Retinal pigment epithelial cell (primary cell): ENCODE data around the gene TMED8.
A peak's percentile ranks its signal among the peaks of the same experiment; 100 is the strongest.
"Not testable (repeated sequence)": the region's sequence is repeated elsewhere in the genome, so short reads cannot be mapped to it uniquely, and the experiment has no call there.

Experiments
- DNase-seq: peaks from one replicate; pipeline ENCODE4 v3.0.0-alpha.2; 2010; ENCODE audit warnings: low read depth
- H3K4me3 ChIP-seq: 2 replicates; pipeline ENCODE4 v1.5.1; 2011; ENCODE audit warnings: mild to moderate bottlenecking, low read length, control low read depth, moderate library complexity
- CTCF ChIP-seq: conservative IDR thresholded peaks from 2 replicates; pipeline ENCODE4 v1.5.1; 2011; ENCODE audit warnings: low read depth, low read length, control low read depth, inconsistent platforms

The TMED8 gene

GRCh38 chr14:77322951-77323350, 53.9 kb downstream of the TMED8 start:
- H3K4me3 ChIP-seq: no peak overlapping the region
- TF ChIP-seq CTCF: no peak
- no peak for DNase-seq

GRCh38 chr14:77322250-77322902, 54.5 kb downstream of the TMED8 start:
- peak overlapping the region; percentile 84 for H3K4me3 ChIP-seq
- TF ChIP-seq CTCF: no peak
- no peak for DNase-seq

GRCh38 chr14:77320238-77320935, 56.5 kb downstream of the TMED8 start, which contains the start of gene POMT2:
Gene POMT2 (minus strand): TSS chr14:77320883. CDS start chr14:77320681, 202 bp downstream.
- H3K4me3 ChIP-seq: peak within 1 kb of the TSS; percentile 84
- DNase-seq: peak; percentile 55
- TF ChIP-seq CTCF: peak; percentile 31

- no peak for DNase-seq
- no peak overlapping the region for H3K4me3 ChIP-seq
- no peak for TF ChIP-seq CTCF
Measured at GRCh38 chr14:77319422-77319821, 57.5 kb downstream of the TMED8 start.

GRCh38 chr14:77318756-77319155, 58.1 kb downstream of the TMED8 start:
- H3K4me3 ChIP-seq, DNase-seq: not testable (repeated sequence)

GRCh38 chr14:77318006-77318553, 58.8 kb downstream of the TMED8 start:
- no peak for DNase-seq
- no peak for TF ChIP-seq CTCF
- no peak overlapping the region for H3K4me3 ChIP-seq

GRCh38 chr14:77316872-77317301, 60.0 kb downstream of the TMED8 start:
- TF ChIP-seq CTCF: no peak
- no peak overlapping the region for H3K4me3 ChIP-seq
- DNase-seq: no peak
